HEK293 (cell line): ENCODE results near the gene PHLDB1.
"Not testable (repeated sequence)": the region's sequence is repeated elsewhere in the genome, so short reads cannot be mapped to it uniquely, and the experiment has no call there.

Experiments
- CTCF ChIA-PET: fragments of 350-600 bp; formaldehyde crosslinking; extraction: SDS; loops from one replicate; lab custom pipeline; 2021; ENCODE audit warnings: antibody characterized with exemption; lab: Yijun Ruan, JAX
- POLR2A ChIA-PET: fragments of 300-600 bp; formaldehyde crosslinking; extraction: SDS; loops from one replicate; lab custom pipeline; 2020; ENCODE audit warnings: antibody characterized with exemption, inconsistent platforms; lab: Yijun Ruan, JAX
- H3K27ac ChIP-seq: fragments of 200-500 bp; sonication (Bioruptor generic); 2 replicates; pipeline ENCODE4 v1.5.1; 2014; ENCODE audit warnings: low read depth, low read length, control low read depth, inconsistent platforms; ENCODE audit errors: extremely low read depth
- H3K36me3 ChIP-seq, 2 experiments: fragments of 200-500 bp in 1 of 2; sonication (Bioruptor generic) in 1 of 2; 1 replicate in 1 of 2; 2 replicates in 1 of 2; pipeline ENCODE4 v1.5.1; 2014 to 2017; ENCODE audit warnings: inconsistent platforms in 2 of 2, low read length in 2 of 2; ENCODE audit not compliant: control insufficient read depth in 2 of 2, insufficient read depth in 1 of 2
- H3K4me1 ChIP-seq: fragments of 200-500 bp; sonication (Bioruptor generic); 2 replicates; pipeline ENCODE4 v1.5.1; 2014; ENCODE audit warnings: mild to moderate bottlenecking, low read length, inconsistent platforms; ENCODE audit not compliant: control insufficient read depth, insufficient read depth
- H3K4me3 ChIP-seq: 2 replicates; pipeline ENCODE4 v1.5.1; 2011; ENCODE audit warnings: low read depth, mild to moderate bottlenecking, control low read depth, low read length, moderate library complexity
- H3K9me3 ChIP-seq: fragments of 200-500 bp; sonication (Bioruptor generic); 2 replicates; pipeline ENCODE4 v1.5.1; 2014; ENCODE audit warnings: low read depth, low read length, inconsistent platforms; ENCODE audit not compliant: control insufficient read depth, insufficient read depth
- FEZF1 ChIP-seq: fragments of 450-650 bp; formaldehyde crosslinking; IDR thresholded peaks from 2 replicates; pipeline ENCODE4 v1.5.1; 2016; ENCODE audit warnings: missing biosample characterization, missing genetic modification characterization
- GLIS2 ChIP-seq: fragments of 450-650 bp; formaldehyde crosslinking; IDR thresholded peaks from 2 replicates; pipeline ENCODE4 v1.5.1; 2016; ENCODE audit warnings: missing biosample characterization, missing genetic modification characterization
- HOXC10 ChIP-seq: sonication (generic); formaldehyde crosslinking; IDR thresholded peaks from 2 replicates; pipeline ENCODE4 v1.8.1; 2023; ENCODE audit warnings: mild to moderate bottlenecking, missing genetic modification reagents
- KLF10 ChIP-seq: fragments of 450-650 bp; IDR thresholded peaks from 2 replicates; pipeline ENCODE4 v1.5.1; 2018; ENCODE audit warnings: missing biosample characterization, mild to moderate bottlenecking, missing genetic modification characterization
- KLF17 ChIP-seq: fragments of 450-650 bp; formaldehyde crosslinking; IDR thresholded peaks from 2 replicates; pipeline ENCODE4 v1.5.1; 2016; ENCODE audit warnings: missing biosample characterization, missing genetic modification characterization
- MZF1 ChIP-seq: fragments of 450-650 bp; formaldehyde crosslinking; IDR thresholded peaks from 2 replicates; pipeline ENCODE4 v1.5.1; 2017; ENCODE audit warnings: missing biosample characterization, missing genetic modification characterization, borderline replicate concordance
- PBX3 ChIP-seq: sonication (generic); formaldehyde crosslinking; IDR thresholded peaks from 2 replicates; pipeline ENCODE4 v1.8.1; 2022; ENCODE audit warnings: mild to moderate bottlenecking, moderate library complexity, missing genetic modification reagents
- REPIN1 ChIP-seq: fragments of 450-650 bp; formaldehyde crosslinking; IDR thresholded peaks from 2 replicates; pipeline ENCODE4 v1.5.1; 2017; ENCODE audit warnings: missing biosample characterization, missing genetic modification characterization, low read depth
- SCRT2 ChIP-seq: fragments of 450-650 bp; formaldehyde crosslinking; IDR thresholded peaks from 2 replicates; pipeline ENCODE4 v1.5.1; 2016; ENCODE audit warnings: missing biosample characterization, missing genetic modification characterization
- YY1 ChIP-seq: fragments of 450-650 bp; formaldehyde crosslinking; IDR thresholded peaks from 2 replicates; pipeline ENCODE4 v1.5.1; 2018; ENCODE audit warnings: missing biosample characterization, missing genetic modification characterization
- YY2 ChIP-seq: fragments of 450-650 bp; formaldehyde crosslinking; IDR thresholded peaks from 2 replicates; pipeline ENCODE4 v1.5.1; 2016; ENCODE audit warnings: missing biosample characterization, missing genetic modification characterization
- ZBTB21 ChIP-seq: fragments of 450-650 bp; formaldehyde crosslinking; IDR thresholded peaks from 2 replicates; pipeline ENCODE4 v1.5.1; 2017; ENCODE audit warnings: missing biosample characterization, missing genetic modification characterization
- ZBTB26 ChIP-seq: fragments of 450-650 bp; formaldehyde crosslinking; optimal IDR thresholded peaks from 2 replicates; pipeline ENCODE3; 2016; ENCODE audit warnings: missing biosample characterization, mild to moderate bottlenecking, missing genetic modification characterization
- ZBTB6 ChIP-seq: fragments of 450-650 bp; formaldehyde crosslinking; IDR thresholded peaks from 2 replicates; pipeline ENCODE4 v1.5.1; 2017; ENCODE audit warnings: missing biosample characterization, missing genetic modification characterization
- ZNF174 ChIP-seq: fragments of 450-650 bp; formaldehyde crosslinking; IDR thresholded peaks from 2 replicates; pipeline ENCODE4 v1.5.0; 2017; ENCODE audit warnings: missing biosample characterization, mild to moderate bottlenecking, missing genetic modification characterization
- ZNF18 ChIP-seq: fragments of 450-650 bp; formaldehyde crosslinking; IDR thresholded peaks from 2 replicates; pipeline ENCODE4 v1.5.1; 2016; ENCODE audit warnings: missing biosample characterization, missing genetic modification characterization
- ZNF223 ChIP-seq: fragments of 450-650 bp; formaldehyde crosslinking; IDR thresholded peaks from 2 replicates; pipeline ENCODE4 v1.5.1; 2016; ENCODE audit warnings: missing biosample characterization, missing genetic modification characterization
- ZNF426 ChIP-seq: fragments of 450-650 bp; formaldehyde crosslinking; IDR thresholded peaks from 2 replicates; pipeline ENCODE4 v1.5.1; 2017; ENCODE audit warnings: missing biosample characterization, missing genetic modification characterization, mild to moderate bottlenecking, inconsistent platforms, moderate library complexity
- ZNF501 ChIP-seq: fragments of 450-650 bp; formaldehyde crosslinking; IDR thresholded peaks from 2 replicates; pipeline ENCODE4 v1.5.1; 2016; ENCODE audit warnings: missing biosample characterization, missing genetic modification characterization
- ZNF555 ChIP-seq: fragments of 450-650 bp; formaldehyde crosslinking; conservative IDR thresholded peaks from 2 replicates; pipeline ENCODE4 v1.5.1; 2017; ENCODE audit warnings: missing biosample characterization, mild to moderate bottlenecking, missing genetic modification characterization, inconsistent platforms
- ZNF560 ChIP-seq: fragments of 450-650 bp; formaldehyde crosslinking; IDR thresholded peaks from 2 replicates; pipeline ENCODE4 v1.5.1; 2017; ENCODE audit warnings: missing biosample characterization, missing genetic modification characterization, borderline replicate concordance
- ZNF580 ChIP-seq: fragments of 450-650 bp; formaldehyde crosslinking; IDR thresholded peaks from 2 replicates; pipeline ENCODE4 v1.5.1; 2016; ENCODE audit warnings: missing biosample characterization, missing genetic modification characterization
- ZNF610 ChIP-seq: fragments of 450-650 bp; formaldehyde crosslinking; IDR thresholded peaks from 2 replicates; pipeline ENCODE4 v1.5.1; 2016; ENCODE audit warnings: missing biosample characterization, missing genetic modification characterization, borderline replicate concordance
- ZNF677 ChIP-seq: fragments of 450-650 bp; IDR thresholded peaks from 2 replicates; pipeline ENCODE4 v1.5.0; 2018; ENCODE audit warnings: missing biosample characterization, mild to moderate bottlenecking, missing genetic modification characterization, moderate library complexity
- ZNF701 ChIP-seq: fragments of 450-650 bp; formaldehyde crosslinking; IDR thresholded peaks from 2 replicates; pipeline ENCODE4 v1.5.1; 2016; ENCODE audit warnings: missing biosample characterization, missing genetic modification characterization
- ZNF785 ChIP-seq: fragments of 450-650 bp; formaldehyde crosslinking; IDR thresholded peaks from 2 replicates; pipeline ENCODE4 v1.5.1; 2016; ENCODE audit warnings: missing biosample characterization, missing genetic modification characterization
- ZNF837 ChIP-seq: fragments of 450-650 bp; formaldehyde crosslinking; IDR thresholded peaks from 2 replicates; pipeline ENCODE4 v1.5.1; 2016; ENCODE audit warnings: missing biosample characterization, missing genetic modification characterization
- ZSCAN23 ChIP-seq: fragments of 450-650 bp; formaldehyde crosslinking; IDR thresholded peaks from 2 replicates; pipeline ENCODE4 v1.5.1; 2016; ENCODE audit warnings: missing biosample characterization, missing genetic modification characterization
- ZSCAN30 ChIP-seq: fragments of 450-650 bp; IDR thresholded peaks from 2 replicates; pipeline ENCODE4 v1.5.1; 2018; ENCODE audit warnings: missing biosample characterization, mild to moderate bottlenecking, missing genetic modification characterization, moderate library complexity

PHLDB1 gene

GRCh38 chr11:118597556-118597955 is 9.9 kb upstream of the PHLDB1 start:
- no peak for TF ChIP-seq ZNF610 (tag by site-specific recombination)
- no peak for TF ChIP-seq FEZF1 (tag by site-specific recombination)
- TF ChIP-seq ZNF555 (tag by site-specific recombination): no peak
- no peak for TF ChIP-seq ZNF701 (tag by site-specific recombination)
- TF ChIP-seq REPIN1 (tag by site-specific recombination): no peak
- no peak for TF ChIP-seq YY1 (tag by site-specific recombination)
- TF ChIP-seq ZNF223 (tag by site-specific recombination): no peak
- TF ChIP-seq ZSCAN30 (tag by site-specific recombination): no peak
- no peak for TF ChIP-seq GLIS2 (tag by site-specific recombination)
- TF ChIP-seq ZNF426 (tag by site-specific recombination): no peak
- TF ChIP-seq HOXC10 (CRISPR knock-in tag): no peak
- no peak for TF ChIP-seq ZNF560 (tag by site-specific recombination)
- TF ChIP-seq ZNF785 (tag by site-specific recombination): no peak
- TF ChIP-seq KLF17 (tag by site-specific recombination): no peak
- no peak for TF ChIP-seq ZNF677
- no peak for TF ChIP-seq ZNF501 (tag by site-specific recombination)
- TF ChIP-seq ZBTB6 (tag by site-specific recombination): no peak
- POLR2A ChIA-PET: no interaction called here
- no peak overlapping the region for H3K4me3 ChIP-seq
- H3K27ac ChIP-seq: no peak overlapping the region
- no peaks in the 10 kb centered on the region for H3K9me3 ChIP-seq
- no peaks in the 10 kb centered on the region for H3K4me1 ChIP-seq
- peaks cover 42 to 94% of the 10 kb centered on the region in 2 experiments for H3K36me3 ChIP-seq
- CTCF ChIA-PET: interaction anchor here (0.6 to 1.1 kb wide), 5 partner anchors 8 to 359 kb away, joined by 3 to 6 read pairs (median 3); partner anchors contain the start of gene UPK2

GRCh38 chr11:118602331-118602730 is 5.1 kb upstream of the PHLDB1 start:
- TF ChIP-seq MZF1 (no peak), ZNF580 (no peak), ZNF837 (no peak), ZNF677 (no peak), ZNF174 (tag by site-specific recombination) (no peak), REPIN1 (tag by site-specific recombination) (no peak), PBX3 (CRISPR knock-in tag) (no peak), SCRT2 (tag by site-specific recombination) (no peak), ZBTB26 (no peak), ZBTB21 (no peak), KLF10 (tag by site-specific recombination) (no peak), YY2 (tag by site-specific recombination) (no peak), ZNF18 (tag by site-specific recombination) (no peak), ZSCAN23 (no peak)
- CTCF ChIA-PET: interaction anchor here (0.7 to 0.9 kb wide), 2 partner anchors 31 to 379 kb away, joined by 4 to 5 read pairs; no protein-coding TSS in a partner anchor
- POLR2A ChIA-PET: no interaction called here
- Histone ChIP-seq H3K4me3 (no peak overlapping the region), H3K4me1 (no peaks in the 10 kb centered on the region), H3K36me3 (peaks cover 15 to 51% of the 10 kb centered on the region in 2 experiments), H3K9me3 (no peaks in the 10 kb centered on the region), H3K27ac (no peak overlapping the region)

- POLR2A ChIA-PET: interaction anchor here (0.5 to 8.0 kb wide), 2 partner anchors 17 to 56 kb away, joined by 3 to 72 read pairs; no protein-coding TSS in a partner anchor
- not testable (repeated sequence) for H3K9me3 ChIP-seq, H3K4me1 ChIP-seq, H3K27ac ChIP-seq, H3K4me3 ChIP-seq
- peaks cover 15 to 37% of the 10 kb centered on the region in 2 experiments; a peak in 2 of 3 replicates for H3K36me3 ChIP-seq
- CTCF ChIA-PET: interaction anchor here (0.7 to 6.2 kb wide), 7 partner anchors 9 to 259 kb away, joined by 3 to 41 read pairs (median 4); no protein-coding TSS in a partner anchor
Measured at GRCh38 chr11:118603709-118604108, 3.7 kb upstream of the PHLDB1 start.
